A549 treated with Mapracorat at 1 μM for 4 hours (cell line): ENCODE measurements around the gene ELP5. TPM values are rescaled to one million over a fixed set of nuclear protein-coding genes. Genes with fewer than 3 reads are reported as not detected.

Experiments
- total RNA-seq: library from RNA; stranded (reverse); fragments of 200-300 nt; extraction: Qiagen RNA extraction; gene quantifications from 5 replicates; pipeline ENCODE4 v1.2.3, GENCODE V29; 2022

Gene ELP5, protein sequence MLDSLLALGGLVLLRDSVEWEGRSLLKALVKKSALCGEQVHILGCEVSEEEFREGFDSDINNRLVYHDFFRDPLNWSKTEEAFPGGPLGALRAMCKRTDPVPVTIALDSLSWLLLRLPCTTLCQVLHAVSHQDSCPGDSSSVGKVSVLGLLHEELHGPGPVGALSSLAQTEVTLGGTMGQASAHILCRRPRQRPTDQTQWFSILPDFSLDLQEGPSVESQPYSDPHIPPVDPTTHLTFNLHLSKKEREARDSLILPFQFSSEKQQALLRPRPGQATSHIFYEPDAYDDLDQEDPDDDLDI
- total RNA-seq, result 128 to 149 TPM (median 131 TPM) in 5 replicates

DNA sequence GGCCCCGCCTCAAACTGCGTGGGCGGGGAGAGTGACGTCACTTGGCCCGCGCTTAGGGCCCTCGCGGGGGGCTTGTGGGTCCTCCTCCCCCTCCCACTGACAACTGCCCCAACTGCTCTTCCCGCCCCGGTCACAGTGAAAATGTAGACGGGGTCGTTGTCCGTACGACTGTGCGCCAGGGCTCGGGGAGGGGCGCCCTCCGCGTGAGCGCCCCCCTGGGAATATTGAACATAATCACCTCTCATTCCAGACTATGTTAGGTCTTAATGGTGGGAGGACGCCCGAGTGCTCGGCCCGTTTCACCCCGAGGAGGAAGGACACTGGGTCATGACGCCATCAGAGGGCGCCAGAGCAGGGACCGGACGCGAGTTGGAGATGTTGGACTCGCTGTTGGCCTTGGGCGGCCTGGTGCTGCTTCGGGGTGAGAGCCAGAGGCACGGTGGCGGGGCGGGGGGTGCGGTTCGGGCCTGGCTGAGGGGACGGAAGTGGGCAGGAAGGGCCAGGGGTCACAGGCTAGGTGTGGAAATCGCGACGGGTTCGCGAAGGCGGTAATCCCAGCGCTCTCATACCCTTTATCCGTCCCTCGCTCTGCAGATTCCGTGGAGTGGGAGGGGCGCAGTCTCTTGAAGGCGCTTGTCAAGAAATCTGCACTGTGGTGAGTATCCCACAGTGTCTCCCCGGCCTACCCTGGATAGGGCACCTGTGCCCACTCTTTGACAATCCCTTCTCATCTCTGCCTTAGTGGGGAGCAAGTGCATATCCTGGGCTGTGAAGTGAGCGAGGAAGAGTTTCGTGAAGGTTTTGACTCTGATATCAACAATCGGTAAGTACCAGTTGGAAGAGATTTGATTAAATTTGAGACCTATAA lies at the start of gene ELP5:
ELP5 (plus strand) TSS at position 40 of the 868 bp plus-strand sequence; CDS start at position 376, 336 bp downstream.

DNA sequence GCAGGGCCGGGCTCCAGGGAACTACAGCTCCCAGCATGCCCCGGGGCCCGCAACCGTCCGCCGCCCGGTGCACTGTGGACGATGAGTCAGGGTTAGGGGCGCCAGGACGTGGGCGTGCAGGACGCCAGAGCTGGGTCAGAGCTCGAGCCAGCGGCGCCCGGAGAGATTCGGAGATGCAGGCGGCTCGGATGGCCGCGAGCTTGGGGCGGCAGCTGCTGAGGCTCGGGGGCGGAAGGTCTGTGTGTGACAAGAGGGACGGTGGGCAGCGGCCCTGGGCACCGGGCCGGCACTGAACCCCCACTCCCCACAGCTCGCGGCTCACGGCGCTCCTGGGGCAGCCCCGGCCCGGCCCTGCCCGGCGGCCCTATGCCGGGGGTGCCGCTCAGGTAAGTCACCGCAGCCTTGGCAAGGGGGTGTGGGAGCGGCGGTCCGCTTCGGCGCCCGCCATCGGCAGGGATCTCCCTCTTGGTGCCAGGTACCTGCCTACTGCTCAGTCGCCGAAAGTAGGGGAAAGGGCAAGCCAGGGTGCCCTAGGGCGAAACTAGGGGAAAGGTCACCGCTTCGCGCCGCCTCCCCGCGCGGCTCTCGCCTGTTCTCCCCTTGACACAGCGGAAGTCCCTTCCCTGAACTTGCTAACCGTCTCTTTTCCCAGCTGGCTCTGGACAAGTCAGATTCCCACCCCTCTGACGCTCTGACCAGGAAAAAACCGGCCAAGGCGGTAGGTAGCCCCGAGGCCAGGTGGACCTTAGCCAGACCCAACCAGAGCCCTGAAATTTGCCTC lies 32.0 kb upstream of the ELP5 start, which contains the start of the genes ACADVL and DLG4:
ACADVL (plus strand) TSS at position 127 of the 781 bp plus-strand sequence; CDS start at position 174, 47 bp downstream.
DLG4 (minus strand) TSS at position 25 of the 781 bp plus-strand sequence.

DNA sequence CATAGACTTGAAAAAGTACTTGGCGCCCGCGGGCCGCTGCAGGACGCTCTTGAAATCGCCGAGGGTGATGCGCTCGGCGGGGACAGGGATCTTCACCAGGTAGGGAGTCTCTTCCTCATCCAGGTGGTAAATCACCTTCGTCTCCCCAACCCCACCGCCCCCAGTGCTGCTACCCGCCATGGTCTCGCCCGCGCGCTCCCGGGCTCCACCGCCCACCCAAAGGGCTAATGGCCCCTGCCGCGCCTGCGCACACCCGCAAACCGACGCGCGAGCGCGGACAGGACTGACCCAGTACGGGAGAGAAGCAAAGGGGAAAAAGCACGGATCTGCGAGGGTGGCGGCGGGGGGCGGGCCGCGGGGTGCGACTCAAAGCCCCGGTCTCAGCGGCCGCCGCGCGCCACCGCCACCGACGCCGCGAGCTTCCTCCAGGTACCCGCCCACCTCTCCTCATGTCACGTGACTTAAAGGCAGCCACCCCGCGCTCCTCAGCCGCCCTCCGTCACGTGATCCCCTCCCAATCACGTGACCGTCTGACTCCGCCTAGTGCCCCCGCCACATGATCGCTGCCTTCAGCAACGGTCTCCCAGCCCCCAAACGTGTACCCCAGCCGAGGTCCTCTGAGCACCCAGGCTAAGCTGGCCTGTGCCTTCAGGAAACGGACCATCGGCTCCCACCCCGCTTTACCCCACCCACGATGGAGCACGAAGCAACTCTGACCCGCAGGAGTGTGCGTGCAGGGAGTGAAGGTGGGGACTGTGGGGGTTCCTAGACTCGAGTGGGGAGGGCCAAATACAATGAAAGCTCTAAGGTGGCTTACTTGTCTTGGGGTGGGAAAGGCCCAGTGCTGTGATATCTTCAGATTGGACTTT lies 17.7 kb upstream of the ELP5 start, which contains the start of gene DVL2:
DVL2 (minus strand) TSS at position 435 of the 869 bp plus-strand sequence; CDS start at position 180, 255 bp downstream.

DNA sequence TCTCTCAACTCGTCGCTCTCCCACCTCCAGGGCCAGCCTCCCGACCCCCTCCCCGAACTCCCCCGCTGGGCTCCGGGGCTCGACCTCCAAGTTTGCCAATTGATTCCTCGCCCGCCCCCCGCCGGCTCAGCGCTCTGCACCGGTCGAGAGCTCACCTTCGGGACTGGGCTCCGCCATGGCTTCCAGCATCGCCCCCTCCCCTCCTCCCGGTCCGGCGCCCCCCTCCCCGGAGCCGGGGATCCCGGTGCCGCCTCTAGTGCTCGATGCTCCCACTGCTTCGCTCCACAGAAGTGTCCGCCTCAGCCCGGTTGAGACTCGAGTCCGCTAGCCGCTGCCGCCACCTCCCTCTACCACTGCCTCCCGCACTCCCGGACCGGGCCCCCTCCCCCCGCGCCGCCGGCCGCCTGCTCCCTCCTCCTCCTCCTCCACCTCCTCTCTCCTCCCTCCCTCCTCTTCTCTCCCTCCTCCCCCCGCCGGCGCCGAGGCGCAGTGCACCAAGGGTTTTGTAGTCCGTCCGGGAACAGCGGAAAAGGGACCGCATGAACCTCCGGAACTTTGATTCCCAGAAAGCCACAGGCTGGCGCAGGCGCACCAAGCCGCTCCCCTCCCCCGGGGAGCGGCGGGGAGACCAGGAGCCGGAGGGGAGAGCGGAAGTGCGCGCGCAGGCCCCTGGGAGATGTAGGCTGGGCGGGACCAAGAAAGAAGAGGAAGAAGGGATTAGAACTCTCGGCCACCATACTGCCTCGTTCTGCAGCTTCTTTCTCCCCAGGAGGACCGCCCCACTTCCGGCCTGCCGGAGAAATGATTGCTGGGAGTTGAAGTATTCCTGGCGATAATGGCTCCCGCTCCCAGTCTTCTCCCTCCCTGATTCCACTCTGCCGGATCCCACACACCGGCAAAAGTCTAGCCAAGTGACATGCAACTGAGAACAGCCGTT lies 12.7 kb upstream of the ELP5 start, which contains the start of gene PHF23:
PHF23 (minus strand) TSS at position 367 of the 937 bp plus-strand sequence; CDS start at position 189, 178 bp downstream.

DNA sequence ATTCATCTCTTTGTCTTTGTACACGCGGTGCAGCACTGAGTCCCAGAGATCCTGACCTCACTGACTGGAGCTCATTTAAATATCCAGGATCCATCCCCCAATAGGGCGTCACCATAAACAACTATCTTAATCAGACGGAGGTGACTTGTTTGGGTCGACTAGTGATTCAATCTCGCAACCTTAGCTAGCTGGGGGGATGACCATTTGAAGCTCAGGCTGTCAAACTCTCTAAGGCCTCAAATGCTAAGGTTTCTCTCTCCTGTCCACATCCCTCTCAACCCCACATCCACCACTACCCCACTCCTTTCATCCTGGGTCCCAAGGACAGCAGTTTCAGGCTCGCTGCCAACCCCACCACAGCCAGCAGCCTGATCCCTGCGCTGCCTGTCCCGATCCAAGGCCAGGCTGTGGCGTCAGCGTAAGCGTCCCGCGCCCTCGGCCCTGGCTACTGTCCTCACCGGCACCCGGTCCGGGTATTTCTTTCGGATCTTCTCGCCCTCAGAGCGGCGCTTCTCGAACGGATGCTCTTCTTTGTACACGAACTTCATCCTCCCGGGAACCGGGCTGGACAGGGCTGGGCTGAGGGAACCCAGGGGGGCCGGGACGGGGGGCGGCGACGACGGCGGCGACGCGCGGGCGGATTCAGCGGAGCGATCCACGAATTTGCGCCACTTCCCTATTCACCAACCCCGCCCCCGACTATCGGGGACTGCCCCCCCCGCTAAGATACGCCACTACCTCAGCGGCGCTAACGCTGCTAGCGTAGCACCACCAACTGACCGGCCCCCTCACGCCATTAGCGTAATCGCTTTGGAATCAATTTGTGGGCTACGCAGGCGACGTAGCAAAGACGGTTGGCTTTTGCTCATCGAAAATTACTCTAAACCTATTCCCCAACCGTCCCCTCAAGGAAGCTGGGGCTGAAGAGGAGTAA lies 10.0 kb upstream of the ELP5 start, which contains the start of gene GABARAP:
GABARAP (minus strand) TSS at position 667 of the 934 bp plus-strand sequence; CDS start at position 548, 119 bp downstream.

DNA sequence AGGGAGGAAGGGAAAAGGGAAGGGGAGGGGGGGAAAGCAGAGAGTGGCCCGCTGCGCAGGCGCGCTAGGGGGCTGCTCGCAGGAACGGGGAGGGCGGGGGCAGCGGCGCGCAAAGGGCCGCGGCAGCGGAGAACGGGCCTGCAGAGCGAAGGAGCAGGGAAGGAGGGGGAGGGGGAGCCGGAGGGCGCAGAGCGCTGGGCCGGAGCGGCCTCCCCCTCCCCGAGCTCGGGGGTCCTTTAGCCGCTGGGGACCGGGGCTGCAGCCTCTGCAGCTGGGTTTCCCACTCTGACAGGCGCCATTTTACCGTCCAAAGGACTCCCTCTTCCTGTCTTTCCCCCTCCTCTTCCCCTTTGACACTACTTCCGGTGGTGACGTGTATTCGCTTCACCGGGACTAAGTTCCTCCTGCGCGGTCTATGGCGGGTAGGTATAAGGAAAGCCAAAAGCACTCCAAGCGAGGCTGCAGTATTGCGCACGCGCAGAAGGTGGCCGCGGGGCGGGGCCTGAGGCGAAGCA lies 297 bp upstream of the ELP5 start, which contains the start of gene CTDNEP1:
CTDNEP1 (minus strand) TSS at position 74 of the 515 bp plus-strand sequence. CDS start 438 bp downstream, outside the sequence.

DNA sequence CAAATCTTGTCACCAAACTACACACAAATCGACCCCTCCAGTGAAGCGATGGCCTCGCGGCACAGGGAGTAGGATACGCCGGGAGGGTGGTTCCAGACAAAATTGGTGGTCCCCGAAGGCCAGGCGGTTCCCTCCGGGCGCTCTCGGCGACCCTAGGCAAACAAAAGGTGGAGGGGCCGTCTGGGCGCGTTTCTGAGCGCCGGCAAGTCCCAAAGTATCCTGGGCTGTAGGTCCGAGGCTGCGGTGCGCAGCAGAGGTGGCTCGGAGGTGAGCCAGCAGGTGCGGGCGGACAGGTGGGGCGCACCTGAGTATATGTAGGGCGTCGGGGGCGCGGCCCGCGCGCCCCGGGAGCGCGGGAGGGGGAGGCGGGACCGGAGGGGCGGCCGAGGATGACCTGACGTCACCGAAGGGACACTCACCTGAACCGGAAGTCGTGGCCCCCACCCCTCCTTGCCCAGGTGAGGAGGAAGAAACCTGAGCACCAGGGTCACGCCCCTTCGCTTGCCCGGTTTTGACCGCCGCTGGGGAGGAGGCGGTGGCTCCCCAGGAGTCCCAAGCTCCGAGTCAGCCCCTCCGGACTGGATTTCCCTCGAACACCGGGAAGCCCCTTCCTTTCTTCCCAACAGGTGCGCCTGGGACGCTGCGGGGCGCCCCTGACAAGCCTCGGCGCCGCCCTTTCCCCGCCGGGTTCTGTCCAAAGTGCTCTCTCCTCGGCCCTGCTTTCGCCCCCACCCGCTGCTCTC lies 10.3 kb downstream of the ELP5 start, which contains the start of gene CLDN7:
CLDN7 (minus strand) TSS at position 287 of the 743 bp plus-strand sequence. CDS start 435 bp downstream, outside the sequence.

DNA sequence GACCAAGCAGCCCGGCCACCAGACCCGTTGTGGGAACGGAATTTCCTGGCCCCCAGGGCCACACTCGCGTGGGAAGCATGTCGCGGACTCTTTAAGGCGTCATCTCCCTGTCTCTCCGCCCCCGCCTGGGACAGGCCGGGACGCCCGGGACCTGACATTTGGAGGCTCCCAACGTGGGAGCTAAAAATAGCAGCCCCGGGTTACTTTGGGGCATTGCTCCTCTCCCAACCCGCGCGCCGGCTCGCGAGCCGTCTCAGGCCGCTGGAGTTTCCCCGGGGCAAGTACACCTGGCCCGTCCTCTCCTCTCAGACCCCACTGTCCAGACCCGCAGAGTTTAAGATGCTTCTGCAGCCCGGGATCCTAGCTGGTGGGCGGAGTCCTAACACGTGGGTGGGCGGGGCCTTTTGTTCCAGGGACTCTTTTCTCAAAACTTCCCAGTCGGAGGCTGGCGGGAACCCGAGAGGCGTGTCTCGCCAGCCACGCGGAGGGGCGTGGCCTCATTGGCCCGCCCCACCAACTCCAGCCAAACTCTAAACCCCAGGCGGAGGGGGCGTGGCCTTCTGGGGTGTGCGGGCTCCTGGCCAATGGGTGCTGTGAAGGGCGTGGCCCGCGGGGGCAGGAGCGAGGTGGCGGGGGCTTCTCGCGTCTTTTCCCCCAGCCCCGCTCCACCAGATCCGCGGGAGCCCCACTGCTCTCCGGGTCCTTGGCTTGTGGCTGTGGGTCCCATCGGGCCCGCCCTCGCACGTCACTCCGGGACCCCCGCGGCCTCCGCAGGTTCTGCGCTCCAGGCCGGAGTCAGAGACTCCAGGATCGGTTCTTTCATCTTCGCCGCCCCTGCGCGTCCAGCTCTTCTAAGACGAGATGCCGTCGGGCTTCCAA lies 29.3 kb downstream of the ELP5 start, which contains the start of gene SLC2A4:
SLC2A4 (plus strand) TSS at position 645 of the 879 bp plus-strand sequence; CDS start at position 862, 217 bp downstream.

DNA sequence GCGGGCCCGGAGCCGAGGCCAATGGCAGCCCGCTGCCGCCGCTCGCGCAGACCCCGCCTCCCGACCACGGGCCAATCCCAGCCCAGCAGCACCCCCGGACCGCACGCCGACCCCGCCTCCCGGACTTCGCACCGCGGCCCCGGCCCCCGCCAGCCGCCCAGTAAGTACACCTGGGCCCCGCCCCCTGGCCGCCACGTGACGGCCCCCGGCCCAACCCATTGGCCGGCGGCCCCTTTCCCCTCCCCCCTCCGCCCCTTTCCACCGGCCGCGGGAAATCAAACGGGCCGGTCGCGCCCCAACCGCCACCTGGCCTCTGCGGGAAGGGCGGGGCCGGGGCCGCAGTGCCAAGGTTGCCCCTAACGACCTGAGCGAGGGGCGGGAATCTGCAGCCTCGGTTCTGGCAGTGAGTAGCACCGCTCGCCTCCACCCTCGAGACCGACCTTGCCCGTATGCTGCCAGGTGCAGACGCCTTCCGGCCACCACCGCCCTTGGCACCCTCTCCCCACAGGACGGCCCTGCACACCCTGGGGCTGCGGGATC lies 42.7 kb downstream of the ELP5 start, which contains the start of gene YBX2:
YBX2 (minus strand) TSS at position 26 of the 540 bp plus-strand sequence. CDS start 139 bp downstream, outside the sequence.

DNA sequence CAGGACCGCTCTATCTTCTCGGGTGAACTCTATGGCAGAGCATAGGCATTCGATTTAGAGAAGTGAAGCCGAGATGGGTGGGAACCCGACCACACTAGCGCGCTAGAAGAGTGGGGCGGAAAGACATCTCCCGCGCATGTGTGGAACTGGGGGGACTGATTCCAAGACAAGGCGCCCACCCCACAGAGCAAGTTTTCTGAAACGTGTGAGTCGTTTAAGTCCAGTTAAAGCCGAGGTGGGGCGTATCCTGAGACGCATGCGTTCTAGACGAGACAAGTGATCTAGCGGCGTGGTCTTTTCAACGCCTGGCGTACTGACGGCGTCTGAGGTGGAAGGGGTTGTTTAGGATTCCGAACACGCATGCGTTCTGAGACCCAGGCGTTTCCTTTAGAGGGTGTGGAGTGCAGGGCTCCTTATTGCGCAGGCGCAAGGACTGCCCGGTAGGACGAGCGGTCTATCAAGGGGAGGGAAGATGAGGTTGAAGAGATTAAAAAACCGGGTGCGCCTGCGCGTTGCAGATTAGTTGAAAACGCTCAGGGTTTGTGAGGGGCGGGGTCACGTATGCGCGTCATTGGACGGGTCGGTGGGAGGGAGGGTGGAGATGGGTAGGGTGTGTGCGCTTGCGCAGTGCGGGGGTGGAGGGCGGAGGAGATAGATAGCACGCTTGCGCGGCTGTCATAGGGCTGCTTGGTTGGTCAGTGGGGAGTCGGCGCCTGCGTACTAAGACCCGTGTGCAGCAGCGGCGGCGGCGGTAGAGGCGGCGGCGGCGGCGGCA lies 55.1 kb downstream of the ELP5 start, which contains the start of gene EIF5A:
EIF5A (plus strand) TSS at position 718 of the 775 bp plus-strand sequence. CDS start 2,008 bp downstream, outside the sequence.

Other genes starting within 250 kb of the ELP5 start
- gene RNASEK, start 239.6 kb upstream of the ELP5 start, total RNA-seq, result 415 to 498 TPM (median 447 TPM) in 5 replicates
- gene BCL6B, start 229.2 kb upstream of the ELP5 start, total RNA-seq, result not detected in 5 replicates
- 7.4 to 9.1 TPM (median 8.8 TPM) in 5 replicates for gene SLC16A13, start 216.2 kb upstream of the ELP5 start, total RNA-seq
- not detected in 5 replicates for gene SLC16A11, start 208.1 kb upstream of the ELP5 start, total RNA-seq
- not detected in 5 replicates for gene CLEC10A, start 172.0 kb upstream of the ELP5 start, total RNA-seq
- 0.19 TPM in 1 of 5 replicates, not detected in the others for gene ASGR2, start 137.4 kb upstream of the ELP5 start, total RNA-seq
- gene ASGR1, start 72.8 kb upstream of the ELP5 start, total RNA-seq, result 0.77 to 1.3 TPM (median 1.0 TPM) in 5 replicates
- 6.2 to 7.8 TPM (median 6.7 TPM) in 5 replicates for gene DLG4, start 32.4 kb upstream of the ELP5 start, total RNA-seq
- gene ACADVL, start 32.3 kb upstream of the ELP5 start, total RNA-seq, result 329 to 477 TPM (median 426 TPM) in 5 replicates
- gene DVL2, start 17.7 kb upstream of the ELP5 start, total RNA-seq, result 30.2 to 44.4 TPM (median 41.9 TPM) in 5 replicates
- gene PHF23, start 12.8 kb upstream of the ELP5 start, total RNA-seq, result 86.3 to 101 TPM (median 94.7 TPM) in 5 replicates
- 638 to 781 TPM (median 668 TPM) in 5 replicates for gene GABARAP, start 9.8 kb upstream of the ELP5 start, total RNA-seq
- 213 to 239 TPM (median 227 TPM) in 5 replicates for gene CTDNEP1, start 481 bp upstream of the ELP5 start, total RNA-seq
- 1.5 to 3.0 TPM (median 2.0 TPM) in 5 replicates for gene CLDN7, start 10.3 kb downstream of the ELP5 start, total RNA-seq
- 0.28 to 0.57 TPM (median 0.35 TPM) in 5 replicates for gene SLC2A4, start 29.5 kb downstream of the ELP5 start, total RNA-seq
- 0.35 to 0.65 TPM (median 0.56 TPM) in 5 replicates for gene YBX2, start 42.4 kb downstream of the ELP5 start, total RNA-seq
- gene EIF5A, start 55.4 kb downstream of the ELP5 start, total RNA-seq, result 1,593 to 1,803 TPM (median 1,704 TPM) in 5 replicates
- gene GPS2, start 63.1 kb downstream of the ELP5 start, total RNA-seq, result 92.1 to 108 TPM (median 95.9 TPM) in 5 replicates
- 22.4 to 41.3 TPM (median 31.1 TPM) in 5 replicates for gene NEURL4, start 77.1 kb downstream of the ELP5 start, total RNA-seq
- 2.7 to 6.9 TPM (median 5.1 TPM) in 5 replicates for gene ACAP1, start 84.3 kb downstream of the ELP5 start, total RNA-seq
- 11.0 to 13.1 TPM (median 11.3 TPM) in 5 replicates for gene KCTD11, start 99.9 kb downstream of the ELP5 start, total RNA-seq
- not detected in 5 replicates for gene TMEM95, start 102.9 kb downstream of the ELP5 start, total RNA-seq
- gene TNK1, start 128.9 kb downstream of the ELP5 start, total RNA-seq, result 1.2 to 1.8 TPM (median 1.4 TPM) in 5 replicates
- gene PLSCR3, start 142.3 kb downstream of the ELP5 start, total RNA-seq, result 37.1 to 48.8 TPM (median 43.3 TPM) in 5 replicates
- 203 to 237 TPM (median 220 TPM) in 5 replicates for gene TMEM256, start 151.9 kb downstream of the ELP5 start, total RNA-seq
- gene NLGN2, start 155.6 kb downstream of the ELP5 start, total RNA-seq, result 12.6 to 19.8 TPM (median 16.8 TPM) in 5 replicates
- not detected in 5 replicates for gene SPEM1, start 168.1 kb downstream of the ELP5 start, total RNA-seq
- not detected in 5 replicates for gene SPEM2, start 173.4 kb downstream of the ELP5 start, total RNA-seq
- gene SPEM3, start 176.6 kb downstream of the ELP5 start, total RNA-seq, result not detected in 5 replicates
- gene TMEM102, start 183.2 kb downstream of the ELP5 start, total RNA-seq, result 9.8 to 13.6 TPM (median 12.4 TPM) in 5 replicates
- gene FGF11, start 187.3 kb downstream of the ELP5 start, total RNA-seq, result 0.82 to 1.3 TPM (median 0.82 TPM) in 5 replicates
- gene CHRNB1, start 192.8 kb downstream of the ELP5 start, total RNA-seq, result 8.2 to 10.6 TPM (median 8.6 TPM) in 5 replicates
- 20.5 to 25.6 TPM (median 24.4 TPM) in 5 replicates for gene ZBTB4, start 227.4 kb downstream of the ELP5 start, total RNA-seq
- 0.07 TPM in 1 of 5 replicates, not detected in the others for gene SLC35G6, start 229.2 kb downstream of the ELP5 start, total RNA-seq
- 56.9 to 82.2 TPM (median 79.5 TPM) in 5 replicates for gene POLR2A, start 232.2 kb downstream of the ELP5 start, total RNA-seq